ENCODE measurements around the gene GLIPR2.
"Not testable (repeated sequence)": the region's sequence is repeated elsewhere in the genome, so short reads cannot be mapped to it uniquely, and the experiment has no call there.

GLIPR2 gene

GRCh38 chr9:36175209-36175608, 38.7 kb downstream of the GLIPR2 start:
- H3K9me3 ChIP-seq (replicated peaks in 1 of 2; ENCODE audit: control insufficient read depth in 2 of 2, insufficient read depth in 1 of 2, low read depth in 1 of 2, low read length in 2 of 2); H3K27ac ChIP-seq (replicated peaks; ENCODE audit: low read length); H4K91ac ChIP-seq (ENCODE audit: low read depth, low read length, poor library complexity); H2BK120ac ChIP-seq (ENCODE audit: low read depth, low read length); H3K36me3 ChIP-seq (replicated peaks in 1 of 2; ENCODE audit: control insufficient read depth in 2 of 2, insufficient read depth in 2 of 2, low read length in 2 of 2); H4K8ac ChIP-seq (ENCODE audit: low read depth, low read length); H2AK5ac ChIP-seq (ENCODE audit: low read depth, low read length); H3K4me1 ChIP-seq (ENCODE audit: control insufficient read depth in 2 of 2, insufficient read depth in 1 of 2, low read depth in 1 of 2, low read length in 2 of 2); H2BK12ac ChIP-seq (ENCODE audit: low read length); H2BK5ac ChIP-seq (ENCODE audit: low read length); DNase-seq (ENCODE audit: low spot score); H2AFZ ChIP-seq (ENCODE audit: low read length); H2BK15ac ChIP-seq (ENCODE audit: low read length); H3K18ac ChIP-seq (ENCODE audit: low read length); H3K4me2 ChIP-seq (ENCODE audit: insufficient read depth, low read length, poor library complexity, severe bottlenecking); H3K9ac ChIP-seq (ENCODE audit: low read depth, low read length, poor library complexity); H3K23ac ChIP-seq (ENCODE audit: low read depth, low read length, poor library complexity); H3K4ac ChIP-seq (ENCODE audit: low read length); H3K79me1 ChIP-seq (ENCODE audit: low read depth, low read length); H3K14ac ChIP-seq (ENCODE audit: low read length); H3K4me3 ChIP-seq (ENCODE audit: low read length in 2 of 2): not testable (repeated sequence)
- no CpG with 5 or more reads among the region's 3 CpGs for WGBS, 2 donors (ENCODE audit: extremely low coverage in 2 of 2, insufficient read length in 2 of 2, insufficient replicate concordance in 1 of 2)
- H3K27me3 ChIP-seq (ENCODE audit: control insufficient read depth in 3 of 3, insufficient read depth in 3 of 3, low read depth in 1 of 3, low read length in 3 of 3): peaks cover 0 to 16% (median 0%) of the 10 kb centered on the region in 3 experiments

GRCh38 chr9:36176496-36176895, 40.0 kb downstream of the GLIPR2 start:
- H2BK15ac ChIP-seq (ENCODE audit: low read length); H3K4ac ChIP-seq (ENCODE audit: low read length); H3K79me1 ChIP-seq (ENCODE audit: low read depth, low read length); H3K27ac ChIP-seq (replicated peaks; ENCODE audit: low read length); H3K9me3 ChIP-seq (replicated peaks in 1 of 2; ENCODE audit: control insufficient read depth in 2 of 2, insufficient read depth in 1 of 2, low read depth in 1 of 2, low read length in 2 of 2); H3K9ac ChIP-seq (ENCODE audit: low read depth, low read length, poor library complexity); H4K8ac ChIP-seq (ENCODE audit: low read depth, low read length); H2AK5ac ChIP-seq (ENCODE audit: low read depth, low read length); H3K23ac ChIP-seq (ENCODE audit: low read depth, low read length, poor library complexity); H4K91ac ChIP-seq (ENCODE audit: low read depth, low read length, poor library complexity); H2BK120ac ChIP-seq (ENCODE audit: low read depth, low read length); H2BK5ac ChIP-seq (ENCODE audit: low read length); H2AFZ ChIP-seq (ENCODE audit: low read length); H3K27me3 ChIP-seq (ENCODE audit: control insufficient read depth in 3 of 3, insufficient read depth in 3 of 3, low read depth in 1 of 3, low read length in 3 of 3); H3K36me3 ChIP-seq (replicated peaks in 1 of 2; ENCODE audit: control insufficient read depth in 2 of 2, insufficient read depth in 2 of 2, low read length in 2 of 2); DNase-seq (ENCODE audit: low spot score); H3K18ac ChIP-seq (ENCODE audit: low read length); H3K4me2 ChIP-seq (ENCODE audit: insufficient read depth, low read length, poor library complexity, severe bottlenecking); H3K14ac ChIP-seq (ENCODE audit: low read length); H2BK12ac ChIP-seq (ENCODE audit: low read length); H3K4me3 ChIP-seq (ENCODE audit: low read length in 2 of 2); H3K4me1 ChIP-seq (ENCODE audit: control insufficient read depth in 2 of 2, insufficient read depth in 1 of 2, low read depth in 1 of 2, low read length in 2 of 2): not testable (repeated sequence)
- no CpG with 5 or more reads among the region's 10 CpGs for WGBS, 2 donors (ENCODE audit: extremely low coverage in 2 of 2, insufficient read length in 2 of 2, insufficient replicate concordance in 1 of 2)

GRCh38 chr9:36177571-36177970, 41.0 kb downstream of the GLIPR2 start:
- no peaks in the 10 kb centered on the region for H3K36me3 ChIP-seq (replicated peaks in 1 of 2; ENCODE audit: control insufficient read depth in 2 of 2, insufficient read depth in 2 of 2, low read length in 2 of 2)
- no peak overlapping the region for H3K23ac ChIP-seq (ENCODE audit: low read depth, low read length, poor library complexity)
- no peak overlapping the region for H3K4me2 ChIP-seq (ENCODE audit: insufficient read depth, low read length, poor library complexity, severe bottlenecking)
- no peaks in the 10 kb centered on the region for H3K9me3 ChIP-seq (replicated peaks in 1 of 2; ENCODE audit: control insufficient read depth in 2 of 2, insufficient read depth in 1 of 2, low read depth in 1 of 2, low read length in 2 of 2)
- H2BK12ac ChIP-seq (ENCODE audit: low read length): no peak overlapping the region
- H2BK15ac ChIP-seq (ENCODE audit: low read length): no peak overlapping the region
- H3K27ac ChIP-seq (replicated peaks; ENCODE audit: low read length): no peak overlapping the region
- peaks cover 0 to 5% (median 0%) of the 10 kb centered on the region in 3 experiments for H3K27me3 ChIP-seq (ENCODE audit: control insufficient read depth in 3 of 3, insufficient read depth in 3 of 3, low read depth in 1 of 3, low read length in 3 of 3)
- H2AK5ac ChIP-seq (ENCODE audit: low read depth, low read length): no peak overlapping the region
- no peak overlapping the region for H2BK5ac ChIP-seq (ENCODE audit: low read length)
- H2AFZ ChIP-seq (ENCODE audit: low read length): no peak overlapping the region
- no peak overlapping the region for H2BK120ac ChIP-seq (ENCODE audit: low read depth, low read length)
- DNase-seq (ENCODE audit: low spot score): no peak
- no peak overlapping the region for H4K8ac ChIP-seq (ENCODE audit: low read depth, low read length)
- H3K14ac ChIP-seq (ENCODE audit: low read length): no peak overlapping the region
- no peak overlapping the region for H3K9ac ChIP-seq (ENCODE audit: low read depth, low read length, poor library complexity)
- H4K91ac ChIP-seq (ENCODE audit: low read depth, low read length, poor library complexity): no peak overlapping the region
- no CpG with 5 or more reads among the region's 4 CpGs for WGBS, 2 donors (ENCODE audit: extremely low coverage in 2 of 2, insufficient read length in 2 of 2, insufficient replicate concordance in 1 of 2)
- no peak overlapping the region for H3K4me3 ChIP-seq (ENCODE audit: low read length in 2 of 2)
- peaks cover 0 to 1% of the 10 kb centered on the region in 2 donors for H3K4me1 ChIP-seq (ENCODE audit: control insufficient read depth in 2 of 2, insufficient read depth in 1 of 2, low read depth in 1 of 2, low read length in 2 of 2)
- H3K4ac ChIP-seq (ENCODE audit: low read length): no peak overlapping the region
- H3K79me1 ChIP-seq (ENCODE audit: low read depth, low read length): no peaks in the 10 kb centered on the region
- H3K18ac ChIP-seq (ENCODE audit: low read length): no peak overlapping the region

GRCh38 chr9:36180243-36180642, 43.7 kb downstream of the GLIPR2 start:
- not testable (repeated sequence) for H3K27me3 ChIP-seq (ENCODE audit: control insufficient read depth in 3 of 3, insufficient read depth in 3 of 3, low read depth in 1 of 3, low read length in 3 of 3); DNase-seq (ENCODE audit: low spot score); H4K8ac ChIP-seq (ENCODE audit: low read depth, low read length); H3K4me1 ChIP-seq (ENCODE audit: control insufficient read depth in 2 of 2, insufficient read depth in 1 of 2, low read depth in 1 of 2, low read length in 2 of 2); H3K4me2 ChIP-seq (ENCODE audit: insufficient read depth, low read length, poor library complexity, severe bottlenecking); H3K27ac ChIP-seq (replicated peaks; ENCODE audit: low read length); H3K4ac ChIP-seq (ENCODE audit: low read length); H2BK12ac ChIP-seq (ENCODE audit: low read length); H3K36me3 ChIP-seq (replicated peaks in 1 of 2; ENCODE audit: control insufficient read depth in 2 of 2, insufficient read depth in 2 of 2, low read length in 2 of 2); H3K18ac ChIP-seq (ENCODE audit: low read length); H3K14ac ChIP-seq (ENCODE audit: low read length); H2BK15ac ChIP-seq (ENCODE audit: low read length); H3K79me1 ChIP-seq (ENCODE audit: low read depth, low read length); H3K9ac ChIP-seq (ENCODE audit: low read depth, low read length, poor library complexity); H3K9me3 ChIP-seq (replicated peaks in 1 of 2; ENCODE audit: control insufficient read depth in 2 of 2, insufficient read depth in 1 of 2, low read depth in 1 of 2, low read length in 2 of 2); H2AFZ ChIP-seq (ENCODE audit: low read length); H3K4me3 ChIP-seq (ENCODE audit: low read length in 2 of 2); H2BK120ac ChIP-seq (ENCODE audit: low read depth, low read length); H2AK5ac ChIP-seq (ENCODE audit: low read depth, low read length); H2BK5ac ChIP-seq (ENCODE audit: low read length); H3K23ac ChIP-seq (ENCODE audit: low read depth, low read length, poor library complexity); H4K91ac ChIP-seq (ENCODE audit: low read depth, low read length, poor library complexity)
- WGBS, 2 donors (ENCODE audit: extremely low coverage in 2 of 2, insufficient read length in 2 of 2, insufficient replicate concordance in 1 of 2): no CpG with 5 or more reads among the region's 6 CpGs
